ENCODE data around the gene CDC42BPB. TPM values are rescaled to one million over a fixed set of nuclear protein-coding genes. Genes with fewer than 3 reads are reported as not detected.

Gene CDC42BPB
- total RNA-seq, 1 experiment from 2014 or later: 96.9 TPM

DNA sequence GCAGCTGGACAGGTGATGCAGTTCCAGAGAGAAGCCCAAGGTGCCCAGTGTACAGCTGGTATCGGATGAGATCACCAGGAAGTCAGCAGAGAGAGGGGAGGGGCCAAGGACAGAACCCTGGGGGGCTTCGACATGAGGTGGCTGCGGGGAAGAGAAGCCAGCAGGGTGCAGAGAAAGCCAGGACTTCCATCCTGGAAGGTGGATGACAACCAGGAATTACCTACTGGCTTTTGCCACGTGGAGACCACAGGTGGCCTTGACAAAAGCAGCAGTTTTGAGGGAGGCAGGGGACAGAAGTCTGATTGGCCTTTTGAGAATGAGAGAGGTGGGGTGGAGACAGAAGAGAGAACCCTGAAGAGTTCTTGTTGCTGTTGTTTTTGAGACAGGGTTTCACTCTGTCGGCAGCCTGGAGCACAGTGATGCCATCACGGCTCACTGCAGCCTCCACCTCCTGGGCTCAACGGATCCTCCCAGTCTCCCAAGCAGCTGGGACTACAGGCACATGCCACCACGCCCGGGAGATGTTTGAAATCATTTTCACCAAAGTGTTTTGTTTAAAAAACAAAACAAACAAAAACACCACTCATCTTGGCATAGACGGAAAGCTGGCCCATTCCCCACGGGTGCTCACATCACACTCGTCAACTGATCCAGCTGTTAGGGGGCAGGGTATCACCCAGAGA, 35.2 kb downstream of the CDC42BPB start (continued):
- TF ChIP-seq, protein P1, sequence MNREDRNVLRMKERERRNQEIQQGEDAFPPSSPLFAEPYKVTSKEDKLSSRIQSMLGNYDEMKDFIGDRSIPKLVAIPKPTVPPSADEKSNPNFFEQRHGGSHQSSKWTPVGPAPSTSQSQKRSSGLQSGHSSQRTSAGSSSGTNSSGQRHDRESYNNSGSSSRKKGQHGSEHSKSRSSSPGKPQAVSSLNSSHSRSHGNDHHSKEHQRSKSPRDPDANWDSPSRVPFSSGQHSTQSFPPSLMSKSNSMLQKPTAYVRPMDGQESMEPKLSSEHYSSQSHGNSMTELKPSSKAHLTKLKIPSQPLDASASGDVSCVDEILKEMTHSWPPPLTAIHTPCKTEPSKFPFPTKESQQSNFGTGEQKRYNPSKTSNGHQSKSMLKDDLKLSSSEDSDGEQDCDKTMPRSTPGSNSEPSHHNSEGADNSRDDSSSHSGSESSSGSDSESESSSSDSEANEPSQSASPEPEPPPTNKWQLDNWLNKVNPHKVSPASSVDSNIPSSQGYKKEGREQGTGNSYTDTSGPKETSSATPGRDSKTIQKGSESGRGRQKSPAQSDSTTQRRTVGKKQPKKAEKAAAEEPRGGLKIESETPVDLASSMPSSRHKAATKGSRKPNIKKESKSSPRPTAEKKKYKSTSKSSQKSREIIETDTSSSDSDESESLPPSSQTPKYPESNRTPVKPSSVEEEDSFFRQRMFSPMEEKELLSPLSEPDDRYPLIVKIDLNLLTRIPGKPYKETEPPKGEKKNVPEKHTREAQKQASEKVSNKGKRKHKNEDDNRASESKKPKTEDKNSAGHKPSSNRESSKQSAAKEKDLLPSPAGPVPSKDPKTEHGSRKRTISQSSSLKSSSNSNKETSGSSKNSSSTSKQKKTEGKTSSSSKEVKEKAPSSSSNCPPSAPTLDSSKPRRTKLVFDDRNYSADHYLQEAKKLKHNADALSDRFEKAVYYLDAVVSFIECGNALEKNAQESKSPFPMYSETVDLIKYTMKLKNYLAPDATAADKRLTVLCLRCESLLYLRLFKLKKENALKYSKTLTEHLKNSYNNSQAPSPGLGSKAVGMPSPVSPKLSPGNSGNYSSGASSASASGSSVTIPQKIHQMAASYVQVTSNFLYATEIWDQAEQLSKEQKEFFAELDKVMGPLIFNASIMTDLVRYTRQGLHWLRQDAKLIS (CRISPR knock-in tag; IDR thresholded peaks at IDR 0.05; ENCODE audit: borderline replicate concordance): no peak
- TF ChIP-seq GRHL2 (CRISPR knock-in tag; IDR thresholded peaks at IDR 0.05; ENCODE audit: insufficient replicate concordance, severe bottlenecking): no peak
- no peak for TF ChIP-seq KAT7 (CRISPR knock-in tag; IDR thresholded peaks at IDR 0.05; ENCODE audit: borderline replicate concordance)
- TF ChIP-seq, protein P2, sequence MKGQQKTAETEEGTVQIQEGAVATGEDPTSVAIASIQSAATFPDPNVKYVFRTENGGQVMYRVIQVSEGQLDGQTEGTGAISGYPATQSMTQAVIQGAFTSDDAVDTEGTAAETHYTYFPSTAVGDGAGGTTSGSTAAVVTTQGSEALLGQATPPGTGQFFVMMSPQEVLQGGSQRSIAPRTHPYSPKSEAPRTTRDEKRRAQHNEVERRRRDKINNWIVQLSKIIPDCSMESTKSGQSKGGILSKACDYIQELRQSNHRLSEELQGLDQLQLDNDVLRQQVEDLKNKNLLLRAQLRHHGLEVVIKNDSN (CRISPR knock-in tag; IDR thresholded peaks at IDR 0.05): no peak
- TF ChIP-seq NFATC4 (CRISPR knock-in tag; IDR thresholded peaks at IDR 0.05): no peak

DNA sequence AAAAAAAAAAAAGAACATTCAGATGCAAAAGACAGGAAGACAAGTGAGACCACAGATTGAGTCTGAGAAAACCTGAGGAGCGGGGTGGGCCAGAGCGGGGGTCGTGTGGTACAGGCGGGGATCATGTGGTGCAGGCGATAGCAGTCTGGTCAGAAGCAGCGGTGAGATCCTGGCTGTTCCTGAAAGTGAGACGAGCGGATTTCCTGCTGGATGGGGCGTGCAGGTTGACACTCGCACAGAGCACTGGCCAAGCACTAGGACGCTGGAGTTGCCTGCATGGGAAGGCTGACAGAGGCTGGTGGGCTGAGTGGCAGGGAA, 35.7 kb downstream of the CDC42BPB start:
- no peaks in the 10 kb centered on the region for H3K27me3 Mint-ChIP-seq (ENCODE audit: low read depth)
- H3K36me3 Mint-ChIP-seq: peaks cover 11% of the 10 kb centered on the region
- peak overlapping the region; percentile 82 for H3K27ac Mint-ChIP-seq
- CTCF ChIA-PET: interaction anchor here (0.7 to 1.2 kb wide), 2 partner anchors 37 to 83 kb away, joined by 3 read pairs; no protein-coding TSS in a partner anchor
- TF ChIP-seq SP1 (CRISPR knock-in tag; conservative IDR thresholded peaks at IDR 0.05) (no peak), CREM (CRISPR knock-in tag; IDR thresholded peaks at IDR 0.05) (no peak), ZNF219 (CRISPR knock-in tag; IDR thresholded peaks at IDR 0.05; ENCODE audit: borderline replicate concordance) (no peak), PRRX2 (CRISPR knock-in tag; IDR thresholded peaks at IDR 0.05) (no peak), HMGA2 (CRISPR knock-in tag; IDR thresholded peaks at IDR 0.05) (no peak), ZNF396 (CRISPR knock-in tag; IDR thresholded peaks at IDR 0.05; ENCODE audit: borderline replicate concordance) (no peak), JUN (CRISPR knock-in tag; IDR thresholded peaks at IDR 0.05) (no peak), ATF1 (CRISPR knock-in tag; IDR thresholded peaks at IDR 0.05) (no peak), GABPB1 (CRISPR knock-in tag; IDR thresholded peaks at IDR 0.05) (no peak), CREB1 (CRISPR knock-in tag; IDR thresholded peaks at IDR 0.05) (no peak)
- TF ChIP-seq, protein P3, sequence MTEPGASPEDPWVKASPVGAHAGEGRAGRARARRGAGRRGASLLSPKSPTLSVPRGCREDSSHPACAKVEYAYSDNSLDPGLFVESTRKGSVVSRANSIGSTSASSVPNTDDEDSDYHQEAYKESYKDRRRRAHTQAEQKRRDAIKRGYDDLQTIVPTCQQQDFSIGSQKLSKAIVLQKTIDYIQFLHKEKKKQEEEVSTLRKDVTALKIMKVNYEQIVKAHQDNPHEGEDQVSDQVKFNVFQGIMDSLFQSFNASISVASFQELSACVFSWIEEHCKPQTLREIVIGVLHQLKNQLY (CRISPR knock-in tag; IDR thresholded peaks at IDR 0.05): no peak
- TF ChIP-seq, protein P4, sequence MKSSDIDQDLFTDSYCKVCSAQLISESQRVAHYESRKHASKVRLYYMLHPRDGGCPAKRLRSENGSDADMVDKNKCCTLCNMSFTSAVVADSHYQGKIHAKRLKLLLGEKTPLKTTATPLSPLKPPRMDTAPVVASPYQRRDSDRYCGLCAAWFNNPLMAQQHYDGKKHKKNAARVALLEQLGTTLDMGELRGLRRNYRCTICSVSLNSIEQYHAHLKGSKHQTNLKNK (CRISPR knock-in tag; IDR thresholded peaks at IDR 0.05): no peak
- TF ChIP-seq, protein P5, sequence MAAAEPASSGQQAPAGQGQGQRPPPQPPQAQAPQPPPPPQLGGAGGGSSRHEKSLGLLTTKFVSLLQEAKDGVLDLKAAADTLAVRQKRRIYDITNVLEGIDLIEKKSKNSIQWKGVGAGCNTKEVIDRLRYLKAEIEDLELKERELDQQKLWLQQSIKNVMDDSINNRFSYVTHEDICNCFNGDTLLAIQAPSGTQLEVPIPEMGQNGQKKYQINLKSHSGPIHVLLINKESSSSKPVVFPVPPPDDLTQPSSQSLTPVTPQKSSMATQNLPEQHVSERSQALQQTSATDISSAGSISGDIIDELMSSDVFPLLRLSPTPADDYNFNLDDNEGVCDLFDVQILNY (CRISPR knock-in tag; IDR thresholded peaks at IDR 0.05): no peak
- TF ChIP-seq, protein P6, sequence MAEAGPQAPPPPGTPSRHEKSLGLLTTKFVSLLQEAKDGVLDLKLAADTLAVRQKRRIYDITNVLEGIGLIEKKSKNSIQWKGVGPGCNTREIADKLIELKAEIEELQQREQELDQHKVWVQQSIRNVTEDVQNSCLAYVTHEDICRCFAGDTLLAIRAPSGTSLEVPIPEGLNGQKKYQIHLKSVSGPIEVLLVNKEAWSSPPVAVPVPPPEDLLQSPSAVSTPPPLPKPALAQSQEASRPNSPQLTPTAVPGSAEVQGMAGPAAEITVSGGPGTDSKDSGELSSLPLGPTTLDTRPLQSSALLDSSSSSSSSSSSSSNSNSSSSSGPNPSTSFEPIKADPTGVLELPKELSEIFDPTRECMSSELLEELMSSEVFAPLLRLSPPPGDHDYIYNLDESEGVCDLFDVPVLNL (CRISPR knock-in tag; IDR thresholded peaks at IDR 0.05; ENCODE audit: borderline replicate concordance, low read depth): no peak
- TF ChIP-seq, protein P7, sequence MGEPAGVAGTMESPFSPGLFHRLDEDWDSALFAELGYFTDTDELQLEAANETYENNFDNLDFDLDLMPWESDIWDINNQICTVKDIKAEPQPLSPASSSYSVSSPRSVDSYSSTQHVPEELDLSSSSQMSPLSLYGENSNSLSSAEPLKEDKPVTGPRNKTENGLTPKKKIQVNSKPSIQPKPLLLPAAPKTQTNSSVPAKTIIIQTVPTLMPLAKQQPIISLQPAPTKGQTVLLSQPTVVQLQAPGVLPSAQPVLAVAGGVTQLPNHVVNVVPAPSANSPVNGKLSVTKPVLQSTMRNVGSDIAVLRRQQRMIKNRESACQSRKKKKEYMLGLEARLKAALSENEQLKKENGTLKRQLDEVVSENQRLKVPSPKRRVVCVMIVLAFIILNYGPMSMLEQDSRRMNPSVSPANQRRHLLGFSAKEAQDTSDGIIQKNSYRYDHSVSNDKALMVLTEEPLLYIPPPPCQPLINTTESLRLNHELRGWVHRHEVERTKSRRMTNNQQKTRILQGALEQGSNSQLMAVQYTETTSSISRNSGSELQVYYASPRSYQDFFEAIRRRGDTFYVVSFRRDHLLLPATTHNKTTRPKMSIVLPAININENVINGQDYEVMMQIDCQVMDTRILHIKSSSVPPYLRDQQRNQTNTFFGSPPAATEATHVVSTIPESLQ (CRISPR knock-in tag; IDR thresholded peaks at IDR 0.05): no peak
- TF ChIP-seq, protein P8, sequence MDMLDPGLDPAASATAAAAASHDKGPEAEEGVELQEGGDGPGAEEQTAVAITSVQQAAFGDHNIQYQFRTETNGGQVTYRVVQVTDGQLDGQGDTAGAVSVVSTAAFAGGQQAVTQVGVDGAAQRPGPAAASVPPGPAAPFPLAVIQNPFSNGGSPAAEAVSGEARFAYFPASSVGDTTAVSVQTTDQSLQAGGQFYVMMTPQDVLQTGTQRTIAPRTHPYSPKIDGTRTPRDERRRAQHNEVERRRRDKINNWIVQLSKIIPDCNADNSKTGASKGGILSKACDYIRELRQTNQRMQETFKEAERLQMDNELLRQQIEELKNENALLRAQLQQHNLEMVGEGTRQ (CRISPR knock-in tag; IDR thresholded peaks at IDR 0.05): no peak
- ATAC-seq (no peak; the same call in 1 of the 2 replicates), DNase-seq (ENCODE audit: low spot score) (no peak)
- H3K4me1 Mint-ChIP-seq: peaks cover 44% of the 10 kb centered on the region
- H3K9me3 Mint-ChIP-seq: peaks cover 8% of the 10 kb centered on the region
- H3K4me3 Mint-ChIP-seq: no peak overlapping the region
- POLR2A ChIA-PET: no interaction called here

Measured in WTC11 (cell line).